HG03139 (cell line): ENCODE results near the gene TAS1R3.

Experiments
- ATAC-seq: cut with Tn5 transposase; IDR thresholded peaks from one replicate; pipeline ENCODE4 v1.9.1; 2021; ENCODE audit not compliant: unreplicated experiment

Gene TAS1R3

DNA sequence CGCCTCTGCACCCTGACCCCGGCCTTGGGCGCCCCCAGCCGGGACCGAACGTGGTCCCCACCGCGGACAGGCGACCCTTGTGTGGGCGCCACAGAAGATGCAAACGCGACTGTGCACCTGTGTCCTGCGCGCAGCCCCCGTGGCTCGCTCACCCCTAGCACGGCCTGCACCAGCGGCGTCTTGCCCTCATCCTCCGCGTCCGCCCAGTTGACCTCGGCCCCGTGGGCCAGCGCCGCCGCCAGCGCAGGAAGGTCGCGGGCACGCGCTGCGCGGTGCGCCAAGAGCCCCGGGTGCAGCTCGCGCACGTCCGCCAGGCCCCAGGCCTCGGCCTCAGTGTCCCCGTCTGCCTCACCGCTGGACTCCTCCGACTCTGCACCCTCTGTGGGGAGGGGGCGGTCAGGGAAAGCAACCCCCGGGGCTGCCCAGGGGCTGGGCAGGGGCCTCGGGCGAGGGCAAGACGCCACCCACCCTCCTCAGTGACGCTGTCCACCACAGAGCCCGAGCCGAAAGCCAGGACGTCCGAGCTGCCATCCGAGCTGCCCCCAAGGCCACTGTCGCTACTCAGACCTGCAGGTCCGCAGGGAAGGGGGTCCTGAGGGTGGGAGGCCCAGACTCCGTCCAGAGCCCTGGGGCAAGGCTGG lies 36.7 kb upstream of the TAS1R3 start:
- no peak for ATAC-seq

GRCh38 chr1:1295154-1295923 lies 35.7 kb upstream of the TAS1R3 start:
- no peak for ATAC-seq

GRCh38 chr1:1296070-1297061 lies 34.7 kb upstream of the TAS1R3 start:
- ATAC-seq = no peak

- no peak for ATAC-seq
These were observed 33.2 kb upstream of the TAS1R3 start for GRCh38 chr1:1297802-1298424.

- ATAC-seq = no peak
These were observed 32.0 kb upstream of the TAS1R3 start for GRCh38 chr1:1298861-1299685.

GRCh38 chr1:1299686-1300351 lies 31.3 kb upstream of the TAS1R3 start:
- no peak for ATAC-seq

GRCh38 chr1:1300352-1300739 lies 30.7 kb upstream of the TAS1R3 start:
- no peak for ATAC-seq

DNA sequence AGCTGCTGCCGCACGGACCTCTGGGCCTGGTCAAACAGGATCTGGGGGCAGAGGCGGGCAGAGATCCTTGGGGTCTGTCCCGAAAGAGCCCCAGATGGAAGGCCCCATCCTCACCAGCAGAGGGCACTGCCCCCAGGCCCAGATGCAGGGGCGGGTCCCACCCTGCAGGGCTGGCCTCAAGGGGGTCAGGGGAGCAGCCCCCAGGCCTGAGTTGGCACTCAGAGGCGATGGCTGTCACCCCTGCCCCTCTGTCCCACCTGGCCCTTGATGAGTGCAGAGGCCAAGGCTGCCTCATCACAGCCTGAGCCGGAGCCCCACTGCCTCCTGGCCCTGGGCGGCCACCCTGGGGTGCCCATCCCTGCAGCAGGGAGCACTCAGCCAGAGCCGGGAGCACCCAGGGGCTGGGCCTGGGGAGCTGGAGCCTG lies 29.1 kb upstream of the TAS1R3 start:
- ATAC-seq = no peak

GRCh38 chr1:1302951-1303509 lies 28.1 kb upstream of the TAS1R3 start:
- ATAC-seq = no peak

GRCh38 chr1:1303736-1304135 lies 27.3 kb upstream of the TAS1R3 start:
- ATAC-seq = no peak

GRCh38 chr1:1304331-1305299 lies 26.5 kb upstream of the TAS1R3 start:
- ATAC-seq = no peak

DNA sequence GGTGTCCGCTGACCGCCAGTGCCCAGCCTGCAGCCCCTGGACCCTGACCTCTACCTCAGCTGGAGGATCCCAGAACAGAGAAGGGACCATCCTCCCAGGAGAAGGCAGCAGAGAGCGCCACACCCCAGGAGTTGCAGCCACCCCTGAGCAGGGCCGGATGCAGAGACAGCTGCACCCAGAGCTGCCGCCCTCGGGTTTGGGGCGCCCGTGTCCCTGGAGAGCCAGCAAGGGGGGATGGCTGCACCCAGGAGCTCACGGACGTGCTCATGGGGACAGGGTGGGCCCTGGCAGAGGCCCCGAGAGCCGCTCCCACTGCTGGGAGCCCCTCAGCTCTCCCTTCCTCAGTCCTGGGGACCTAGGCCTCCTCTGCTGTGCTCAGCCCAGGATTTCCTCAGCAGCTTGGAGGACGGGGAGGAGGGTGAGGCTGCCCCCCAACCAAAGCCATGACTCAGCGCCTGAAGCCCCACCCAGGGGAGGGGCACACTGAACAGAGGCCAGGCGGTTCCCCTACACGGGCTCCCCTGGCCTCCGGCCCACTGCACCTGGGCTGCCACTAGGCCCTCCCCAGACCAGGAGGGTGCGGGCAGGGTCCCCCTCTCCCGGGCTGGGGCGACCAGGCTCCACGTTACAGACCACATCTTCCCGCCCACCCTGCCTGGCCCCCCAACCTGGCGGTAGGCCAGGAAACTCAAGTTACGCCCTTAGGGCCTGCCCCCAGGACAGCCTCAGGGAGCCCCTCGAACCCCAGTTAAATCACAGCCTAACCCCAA lies 25.6 kb upstream of the TAS1R3 start:
- no peak for ATAC-seq

GRCh38 chr1:1306070-1306660 lies 24.9 kb upstream of the TAS1R3 start:
- ATAC-seq = no peak

- no peak for ATAC-seq
These were observed 24.3 kb upstream of the TAS1R3 start for GRCh38 chr1:1306661-1307260.

DNA sequence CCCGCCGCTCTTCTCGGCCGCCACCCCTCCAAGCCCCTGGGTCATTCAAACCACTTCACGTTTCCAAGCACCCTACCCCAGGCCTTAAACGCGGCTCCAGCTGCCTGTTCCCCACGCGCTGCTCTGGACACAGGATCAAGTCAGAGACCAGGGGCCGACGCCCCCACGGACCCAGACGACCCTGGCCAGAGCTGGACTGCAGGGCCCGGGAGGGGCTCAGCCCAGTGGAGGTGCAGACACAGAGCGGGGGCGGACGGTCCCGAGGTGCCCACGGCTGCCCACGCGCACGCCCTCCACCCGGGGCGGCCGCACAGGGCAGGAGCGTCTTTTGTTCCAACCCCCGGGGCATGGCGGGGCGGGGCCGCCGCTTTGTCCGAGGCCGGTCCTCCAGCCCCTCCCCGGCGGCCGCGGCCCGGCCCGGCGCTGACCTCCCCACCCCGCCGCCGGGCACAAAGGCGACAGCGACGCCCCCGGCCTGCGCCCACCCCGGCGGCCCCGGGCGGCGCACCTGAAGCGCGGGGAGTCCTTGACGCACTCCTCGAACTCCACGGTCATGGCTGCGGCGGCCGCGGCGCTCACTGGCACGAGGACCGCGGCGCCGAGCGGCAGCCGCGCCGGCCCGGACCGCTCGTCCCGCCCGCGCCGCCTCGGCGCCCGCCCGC lies 23.7 kb upstream of the TAS1R3 start:
- ATAC-seq = no peak
